ENCODE results near the gene MC3R. TPM values are rescaled to one million over a fixed set of nuclear protein-coding genes. Genes with fewer than 3 reads are reported as not detected.

Gene MC3R
- total RNA-seq, 1 donor from 2014 or later, result not detected

GRCh38 chr20:56207656-56208055, 40.9 kb upstream of the MC3R start:
- no peak overlapping the region for H3K4me3 ChIP-seq
- intact Hi-C loops (cut with micrococcal nuclease), result no loop called here
- TF ChIP-seq, protein P1, sequence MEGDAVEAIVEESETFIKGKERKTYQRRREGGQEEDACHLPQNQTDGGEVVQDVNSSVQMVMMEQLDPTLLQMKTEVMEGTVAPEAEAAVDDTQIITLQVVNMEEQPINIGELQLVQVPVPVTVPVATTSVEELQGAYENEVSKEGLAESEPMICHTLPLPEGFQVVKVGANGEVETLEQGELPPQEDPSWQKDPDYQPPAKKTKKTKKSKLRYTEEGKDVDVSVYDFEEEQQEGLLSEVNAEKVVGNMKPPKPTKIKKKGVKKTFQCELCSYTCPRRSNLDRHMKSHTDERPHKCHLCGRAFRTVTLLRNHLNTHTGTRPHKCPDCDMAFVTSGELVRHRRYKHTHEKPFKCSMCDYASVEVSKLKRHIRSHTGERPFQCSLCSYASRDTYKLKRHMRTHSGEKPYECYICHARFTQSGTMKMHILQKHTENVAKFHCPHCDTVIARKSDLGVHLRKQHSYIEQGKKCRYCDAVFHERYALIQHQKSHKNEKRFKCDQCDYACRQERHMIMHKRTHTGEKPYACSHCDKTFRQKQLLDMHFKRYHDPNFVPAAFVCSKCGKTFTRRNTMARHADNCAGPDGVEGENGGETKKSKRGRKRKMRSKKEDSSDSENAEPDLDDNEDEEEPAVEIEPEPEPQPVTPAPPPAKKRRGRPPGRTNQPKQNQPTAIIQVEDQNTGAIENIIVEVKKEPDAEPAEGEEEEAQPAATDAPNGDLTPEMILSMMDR (IDR thresholded peaks at IDR 0.05; ENCODE audit: borderline replicate concordance), result no peak
- no peaks in the 10 kb centered on the region for H3K36me3 ChIP-seq
- no peak overlapping the region for H3K27ac ChIP-seq (replicated peaks)
- no peak for DNase-seq
- H3K9me3 ChIP-seq (replicated peaks), result no peaks in the 10 kb centered on the region
- peaks cover 11% of the 10 kb centered on the region for H3K27me3 ChIP-seq (ENCODE audit: low read depth)
- no peaks in the 10 kb centered on the region for H3K4me1 ChIP-seq

GRCh38 chr20:56208121-56208520, 40.4 kb upstream of the MC3R start:
- H3K9me3 ChIP-seq (replicated peaks), result no peaks in the 10 kb centered on the region
- H3K27me3 ChIP-seq (ENCODE audit: low read depth), result peaks cover 12% of the 10 kb centered on the region
- no peak for DNase-seq
- no peak overlapping the region for H3K4me3 ChIP-seq
- H3K4me1 ChIP-seq, result no peaks in the 10 kb centered on the region
- H3K36me3 ChIP-seq, result no peaks in the 10 kb centered on the region
- TF ChIP-seq, protein P1 (IDR thresholded peaks at IDR 0.05; ENCODE audit: borderline replicate concordance), result no peak
- intact Hi-C loops (cut with micrococcal nuclease), result no loop called here
- no peak overlapping the region for H3K27ac ChIP-seq (replicated peaks)

GRCh38 chr20:56211051-56211450, 37.5 kb upstream of the MC3R start:
- Histone ChIP-seq H3K27ac (replicated peaks) (no peak overlapping the region), H3K27me3 (ENCODE audit: low read depth) (peaks cover 24% of the 10 kb centered on the region), H3K4me3 (no peak overlapping the region), H3K4me1 (no peaks in the 10 kb centered on the region), H3K9me3 (replicated peaks) (no peaks in the 10 kb centered on the region), H3K36me3 (no peaks in the 10 kb centered on the region)
- DNase-seq, result no peak
- intact Hi-C loops (cut with micrococcal nuclease), result no loop called here
- TF ChIP-seq, protein P1 (IDR thresholded peaks at IDR 0.05; ENCODE audit: borderline replicate concordance), result no peak

DNA sequence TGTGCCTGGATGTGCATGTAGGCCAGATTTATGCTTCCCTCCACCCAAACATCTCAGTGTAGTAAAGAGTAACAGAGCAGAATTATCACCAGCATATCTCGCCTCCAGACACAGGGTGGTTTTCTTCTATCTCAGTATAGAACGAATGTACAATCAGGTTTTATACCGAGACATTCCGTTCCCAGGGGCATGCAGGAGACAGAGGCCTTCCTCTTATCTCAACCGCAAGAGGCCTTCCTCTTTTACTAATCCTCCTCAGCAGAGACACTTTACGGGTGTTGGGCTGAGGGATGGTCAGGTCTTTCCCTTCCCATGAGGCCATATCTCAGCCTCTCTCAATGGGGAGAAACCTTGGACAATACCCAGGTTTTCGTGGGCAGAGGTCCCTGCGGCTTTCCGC, 36.4 kb upstream of the MC3R start:
- no peaks in the 10 kb centered on the region for H3K9me3 ChIP-seq (replicated peaks)
- no peak overlapping the region for H3K27ac ChIP-seq (replicated peaks)
- TF ChIP-seq, protein P1 (IDR thresholded peaks at IDR 0.05; ENCODE audit: borderline replicate concordance), result no peak
- no peaks in the 10 kb centered on the region for H3K4me1 ChIP-seq
- H3K27me3 ChIP-seq (ENCODE audit: low read depth), result peaks cover 35% of the 10 kb centered on the region
- DNase-seq, result no peak
- intact Hi-C loops (cut with micrococcal nuclease), result no loop called here
- H3K36me3 ChIP-seq, result no peaks in the 10 kb centered on the region
- no peak overlapping the region for H3K4me3 ChIP-seq

DNA sequence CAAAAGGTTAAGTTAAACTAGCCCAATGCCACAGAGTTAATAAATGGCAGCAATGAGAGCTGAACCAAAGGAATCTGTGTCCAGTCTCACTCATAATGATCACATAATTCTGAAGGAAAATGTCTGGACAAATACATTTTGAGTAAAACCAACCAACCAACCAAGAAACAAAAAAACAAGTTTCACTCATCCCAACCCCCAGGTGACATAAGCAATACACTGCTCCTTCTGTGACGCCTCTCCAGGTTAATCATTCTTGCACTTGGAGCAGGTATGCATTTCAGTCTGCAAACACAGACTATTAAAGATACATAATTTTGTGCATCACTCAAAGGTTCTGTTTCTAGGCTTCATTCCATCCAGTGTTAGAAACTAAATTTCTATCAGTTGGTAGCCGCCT, 35.2 kb upstream of the MC3R start:
- Histone ChIP-seq H3K27ac (replicated peaks) (no peak overlapping the region), H3K9me3 (replicated peaks) (no peaks in the 10 kb centered on the region), H3K36me3 (no peaks in the 10 kb centered on the region), H3K4me3 (no peak overlapping the region), H3K27me3 (ENCODE audit: low read depth) (peaks cover 45% of the 10 kb centered on the region), H3K4me1 (no peaks in the 10 kb centered on the region)
- no peak for DNase-seq
- intact Hi-C loops (cut with micrococcal nuclease), result no loop called here
- TF ChIP-seq, protein P1 (IDR thresholded peaks at IDR 0.05; ENCODE audit: borderline replicate concordance), result no peak

GRCh38 chr20:56215115-56215514, 33.4 kb upstream of the MC3R start:
- no peak for DNase-seq
- H3K27me3 ChIP-seq (ENCODE audit: low read depth), result peaks cover 43% of the 10 kb centered on the region
- no peak overlapping the region for H3K27ac ChIP-seq (replicated peaks)
- H3K4me3 ChIP-seq, result no peak overlapping the region
- intact Hi-C loops (cut with micrococcal nuclease), result no loop called here
- peaks cover 13% of the 10 kb centered on the region for H3K9me3 ChIP-seq (replicated peaks)
- no peaks in the 10 kb centered on the region for H3K36me3 ChIP-seq
- no peaks in the 10 kb centered on the region for H3K4me1 ChIP-seq
- TF ChIP-seq, protein P1 (IDR thresholded peaks at IDR 0.05; ENCODE audit: borderline replicate concordance), result no peak
